Measurements from ENCODE around the gene FGF6.

DNA sequence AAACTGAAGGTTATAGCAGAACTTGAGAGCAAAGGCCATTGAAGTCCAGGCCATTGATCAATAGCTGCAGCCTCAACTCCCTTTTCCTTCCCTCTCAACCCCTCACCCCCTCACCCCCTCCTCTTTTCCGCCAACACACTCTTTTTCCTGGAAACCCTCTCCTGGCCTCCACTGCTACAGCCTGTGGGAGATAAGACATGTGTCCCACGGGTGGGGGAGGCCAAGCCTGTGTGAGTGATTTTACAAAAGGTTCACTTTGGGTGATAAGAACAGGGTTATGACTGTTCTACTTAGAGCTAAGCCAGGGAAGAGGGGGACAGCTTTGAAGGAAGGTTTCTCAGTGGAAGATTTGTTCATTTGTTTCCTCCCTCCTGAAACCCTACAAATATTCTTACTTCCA, 57.0 kb downstream of the FGF6 start:
- no peak for TF ChIP-seq CTCF (conservative IDR thresholded peaks at IDR 0.05 in 1 of 2, IDR thresholded peaks at IDR 0.05 in 1 of 2; ENCODE audit: extremely low read depth in 1 of 2, insufficient read depth in 1 of 2, low read depth in 1 of 2, low read length in 2 of 2)
- no peak for TF ChIP-seq EZH2 (IDR thresholded peaks at IDR 0.05; ENCODE audit: borderline replicate concordance, low read length)

Data from mammary epithelial cell (primary cell).